HCT116 (cell line): ENCODE data around the gene IL36B. TPM values are rescaled to one million over a fixed set of nuclear protein-coding genes. Genes with fewer than 3 reads are reported as not detected.

Experiments used
- ATAC-seq: fragments of 200-7000 bp; cut with Tn5 transposase; 2 replicates; pipeline ENCODE4 v1.9.1; 2020; ENCODE audit warnings: mild to moderate bottlenecking, moderate library complexity
- BruUV-seq: library from RNA; stranded (reverse); fragments of 400-500 nt; replicated peaks from 2 replicates; lab custom pipeline; 2021; lab: Mats Ljungman, UMichigan
- CTCF ChIA-PET: fragments of 300-600 bp; sonication (Branson Sonifier 250); formaldehyde crosslinking; loops from one replicate; lab custom pipeline; 2021; ENCODE audit warnings: antibody characterized with exemption; lab: Charles Lee
- POLR2A ChIA-PET: fragments of 300-600, 350-600 bp; sonication (Branson Sonifier 250); formaldehyde crosslinking; loops from one replicate; lab custom pipeline; 2021; ENCODE audit warnings: antibody characterized with exemption; lab: Charles Lee
- RAD21 ChIA-PET, 2 experiments: fragments of 300-600 bp; sonication (Branson Sonifier 250); formaldehyde crosslinking; loops; one replicate each; lab custom pipeline; 2023; ENCODE audit warnings: low total read pairs in 2 of 2; ENCODE audit not compliant: uncharacterized antibody in 2 of 2, unreplicated experiment in 2 of 2, low non-redundant PET in 1 of 2; lab: Charles Lee
- DNase-seq: peaks from one replicate; pipeline ENCODE4 v3.0.0-alpha.2; 2010; ENCODE audit warnings: low read depth, low spot score
- H2AFZ ChIP-seq: fragments of 200-600 bp; shearing (Covaris generic), sonication (generic); 2 replicates; pipeline ENCODE4 v1.6.1; 2017; ENCODE audit warnings: low read depth, mixed run types, mixed read lengths, antibody characterized with exemption, low read length; ENCODE audit not compliant: poor library complexity, severe bottlenecking
- H3K27ac ChIP-seq: 2 replicates; pipeline ENCODE4 v1.5.1; 2012; ENCODE audit warnings: low read depth, low read length
- H3K27me3 ChIP-seq: fragments of 200-600 bp; sonication (generic); 2 replicates; pipeline ENCODE4 v1.6.1; 2016; ENCODE audit warnings: mixed run types, low read length, mixed read lengths; ENCODE audit not compliant: insufficient read depth
- H3K36me3 ChIP-seq, 2 experiments: fragments of 200-500 bp in 1 of 2; fragments of 200-600 bp in 1 of 2; sonication (Bioruptor generic) in 1 of 2; sonication (generic) in 1 of 2; 2 replicates each; pipeline versions ENCODE4 v1.5.1 to v1.6.1; 2014 to 2016; ENCODE audit warnings: low read length in 2 of 2, inconsistent platforms in 1 of 2, mixed read lengths in 1 of 2, mixed run types in 1 of 2; ENCODE audit not compliant: insufficient read depth in 2 of 2, control insufficient read depth in 1 of 2
- H3K4me1 ChIP-seq, 2 experiments: fragments of 200-600 bp in 1 of 2; sonication (generic) in 1 of 2; 2 replicates each; pipeline versions ENCODE4 v1.5.1 to v1.6.1; 2012 to 2017; ENCODE audit warnings: low read length in 2 of 2, inconsistent platforms in 1 of 2, mild to moderate bottlenecking in 1 of 2, mixed read lengths in 1 of 2, mixed run types in 1 of 2, moderate library complexity in 1 of 2; ENCODE audit not compliant: insufficient read depth in 2 of 2, control insufficient read depth in 1 of 2
- H3K4me2 ChIP-seq: fragments of 200-600 bp; sonication (generic); 2 replicates; pipeline ENCODE4 v1.6.1; 2017; ENCODE audit warnings: mixed run types, low read length, mixed read lengths
- H3K4me3 ChIP-seq, 2 experiments: fragments of 200-600 bp in 1 of 2; sonication (generic) in 1 of 2; replicated peaks in 1 of 2; 2 replicates each; pipeline ENCODE4 v1.5.1; 2011 to 2016; ENCODE audit warnings: low read length in 2 of 2, control low read depth in 1 of 2, low read depth in 1 of 2, mild to moderate bottlenecking in 1 of 2, mixed read lengths in 1 of 2, mixed run types in 1 of 2
- H3K79me2 ChIP-seq: fragments of 200-600 bp; sonication (generic); 2 replicates; pipeline ENCODE4 v1.6.1; 2017; ENCODE audit warnings: mild to moderate bottlenecking, mixed run types, low read length, moderate library complexity, mixed read lengths; ENCODE audit not compliant: insufficient read depth
- H3K9ac ChIP-seq: fragments of 200-600 bp; sonication (generic); 2 replicates; pipeline ENCODE4 v1.6.1; 2016; ENCODE audit warnings: low read length, mixed read lengths
- H3K9me2 ChIP-seq: fragments of 200-600 bp; sonication (generic), shearing (Covaris generic); 2 replicates; pipeline ENCODE4 v1.6.1; 2017; ENCODE audit warnings: mixed run types, mild to moderate bottlenecking, moderate library complexity; ENCODE audit not compliant: insufficient read depth
- H3K9me3 ChIP-seq, 2 experiments: fragments of 200-500 bp in 1 of 2; fragments of 200-600 bp in 1 of 2; sonication (Bioruptor generic) in 1 of 2; sonication (generic) in 1 of 2; 2 replicates each; pipeline ENCODE4 v1.6.1; 2014 to 2017; ENCODE audit warnings: low read length in 2 of 2, mixed read lengths in 2 of 2, inconsistent platforms in 1 of 2, low read depth in 1 of 2, mild to moderate bottlenecking in 1 of 2, mixed run types in 1 of 2, moderate library complexity in 1 of 2; ENCODE audit not compliant: control insufficient read depth in 1 of 2, insufficient read depth in 1 of 2
- H4K20me1 ChIP-seq: fragments of 200-600 bp; sonication (generic), shearing (Covaris generic); 2 replicates; pipeline ENCODE4 v1.6.1; 2017; ENCODE audit warnings: mixed run types, mild to moderate bottlenecking, moderate library complexity; ENCODE audit not compliant: insufficient read depth
- ATF3 ChIP-seq: IDR thresholded peaks from 2 replicates; pipeline ENCODE4 v1.6.1; 2012
- CBX3 ChIP-seq: IDR thresholded peaks from 2 replicates; pipeline ENCODE4 v1.6.1; 2012; ENCODE audit warnings: low read depth
- CEBPB ChIP-seq: IDR thresholded peaks from 2 replicates; pipeline ENCODE4 v1.6.1; 2012; ENCODE audit warnings: low read depth
- CTCF ChIP-seq, 3 experiments: fragments of 200-600 bp in 1 of 3; sonication (generic) in 1 of 3; IDR thresholded peaks in 2 of 3; conservative IDR thresholded peaks in 1 of 3; 2 replicates each; pipeline ENCODE4 v1.5.1; 2012 to 2017; ENCODE audit warnings: low read depth in 2 of 3, low read length in 2 of 3, antibody characterized with exemption in 1 of 3, borderline replicate concordance in 1 of 3, control low read depth in 1 of 3, mild to moderate bottlenecking in 1 of 3, mixed read lengths in 1 of 3, mixed run types in 1 of 3, moderate library complexity in 1 of 3; ENCODE audit not compliant: insufficient read depth in 1 of 3
- ELF1 ChIP-seq: IDR thresholded peaks from 2 replicates; pipeline ENCODE4 v1.6.1; 2012; ENCODE audit warnings: low read depth, borderline replicate concordance
- EZH2 ChIP-seq: fragments of 200-600 bp; sonication (generic); IDR thresholded peaks from 2 replicates; pipeline ENCODE4 v1.6.1; 2017; ENCODE audit warnings: antibody characterized with exemption, mixed run types
- EZH2phosphoT487 ChIP-seq: fragments of 200-600 bp; IDR thresholded peaks from 2 replicates; pipeline ENCODE4 v1.6.1; 2018; ENCODE audit warnings: antibody characterized with exemption, borderline replicate concordance
- FOSL1 ChIP-seq: IDR thresholded peaks from 2 replicates; pipeline ENCODE4 v1.6.1; 2012; ENCODE audit warnings: low read depth
- MAX ChIP-seq: IDR thresholded peaks from 2 replicates; pipeline ENCODE4 v1.6.1; 2012
- POLR2A ChIP-seq: IDR thresholded peaks from 2 replicates; pipeline ENCODE4 v1.7.0; 2011; ENCODE audit warnings: borderline replicate concordance; ENCODE audit not compliant: insufficient read depth, insufficient read length; ENCODE audit errors: extremely low read depth
- POLR2AphosphoS5 ChIP-seq: IDR thresholded peaks from 2 replicates; pipeline ENCODE4 v1.6.1; 2011; ENCODE audit warnings: mild to moderate bottlenecking, low read depth, low read length, moderate library complexity
- RAD21 ChIP-seq: IDR thresholded peaks from 2 replicates; pipeline ENCODE4 v1.6.1; 2012; ENCODE audit warnings: low read depth, mild to moderate bottlenecking
- REST ChIP-seq: IDR thresholded peaks from 2 replicates; pipeline ENCODE4 v1.6.1; 2012; ENCODE audit warnings: low read depth
- SIN3A ChIP-seq: IDR thresholded peaks from 2 replicates; pipeline ENCODE4 v1.6.1; 2012; ENCODE audit warnings: low read depth
- SP1 ChIP-seq: IDR thresholded peaks from 2 replicates; pipeline ENCODE4 v1.6.1; 2012; ENCODE audit warnings: low read depth
- SRF ChIP-seq: IDR thresholded peaks from 2 replicates; pipeline ENCODE4 v1.6.1; 2012; ENCODE audit warnings: low read depth
- TCF7L2 ChIP-seq: IDR thresholded peaks from 2 replicates; pipeline ENCODE4 v1.7.0; 2011; ENCODE audit warnings: borderline replicate concordance, inconsistent platforms; ENCODE audit not compliant: insufficient read depth, insufficient read length; ENCODE audit errors: extremely low read depth
- ZBTB33 ChIP-seq: IDR thresholded peaks from 2 replicates; pipeline ENCODE4 v1.6.1; 2011; ENCODE audit warnings: mild to moderate bottlenecking, low read length, moderate library complexity; ENCODE audit not compliant: insufficient replicate concordance; ENCODE audit errors: extremely low read depth
- ZFX ChIP-seq: fragments of 450-650 bp; IDR thresholded peaks from 2 replicates; pipeline ENCODE4 v1.6.1; 2017
- ZNF274 ChIP-seq: fragments of 200-500 bp; sonication (Bioruptor generic); IDR thresholded peaks from 2 replicates; pipeline ENCODE4 v1.6.1; 2014; ENCODE audit warnings: mild to moderate bottlenecking, low read depth, low read length, inconsistent platforms
- intact Hi-C: fragments of 100-400 bp; cut with micrococcal nuclease; formaldehyde crosslinking; loops from 2 replicates; pipeline ENCODE4 v1.10.0; 2022
- total RNA-seq: library from RNA; stranded (reverse); gene quantifications from one replicate; pipeline ENCODE4 v1.2.1, GENCODE V29; 2021; ENCODE audit not compliant: unreplicated experiment

The IL36B gene
- total RNA-seq, 1 experiment from 2014 or later = not detected

GRCh38 chr2:113010088-113010487 is 42.6 kb downstream of the IL36B start (continued):
- no peak for TF ChIP-seq EZH2
- no peak for TF ChIP-seq SP1
- no peak for TF ChIP-seq POLR2A
- no peak for TF ChIP-seq ZFX
- TF ChIP-seq ZNF274 = no peak
- TF ChIP-seq ZBTB33 = no peak

GRCh38 chr2:113009622-113010021 is 43.0 kb downstream of the IL36B start:
- Histone ChIP-seq H2AFZ (no peak overlapping the region), H3K9ac (no peak overlapping the region), H3K4me2 (no peak overlapping the region), H3K4me3 (no peak overlapping the region), H3K79me2 (no peaks in the 10 kb centered on the region), H3K9me2 (no peaks in the 10 kb centered on the region), H3K4me1 (no peaks in the 10 kb centered on the region), H4K20me1 (no peaks in the 10 kb centered on the region), H3K36me3 (no peaks in the 10 kb centered on the region), H3K27ac (no peak overlapping the region), H3K9me3 (no peaks in the 10 kb centered on the region), H3K27me3 (no peaks in the 10 kb centered on the region)
- POLR2A ChIA-PET = no interaction called here
- RAD21 ChIA-PET = no interaction called here
- ATAC-seq (no peak), DNase-seq (no peak)
- intact Hi-C loops = no loop called here
- BruUV-seq = no TSS peak
- CTCF ChIA-PET = no interaction called here
- TF ChIP-seq FOSL1 (no peak), RAD21 (no peak), CEBPB (no peak), ATF3 (no peak), POLR2A (no peak), ZFX (no peak), TCF7L2 (no peak), CTCF (IDR thresholded peaks at IDR 0.05 in 2 of 3, conservative IDR thresholded peaks at IDR 0.05 in 1 of 3; ENCODE audit: borderline replicate concordance in 1 of 3, insufficient read depth in 1 of 3, low read depth in 2 of 3, low read length in 2 of 3) (no peak), MAX (no peak), ELF1 (no peak), REST (no peak), POLR2AphosphoS5 (no peak), CBX3 (no peak), SRF (no peak), ZNF274 (no peak), SP1 (no peak), EZH2 (no peak), EZH2phosphoT487 (no peak), SIN3A (no peak)
